ENCODE data around the gene UST.

The UST gene

DNA sequence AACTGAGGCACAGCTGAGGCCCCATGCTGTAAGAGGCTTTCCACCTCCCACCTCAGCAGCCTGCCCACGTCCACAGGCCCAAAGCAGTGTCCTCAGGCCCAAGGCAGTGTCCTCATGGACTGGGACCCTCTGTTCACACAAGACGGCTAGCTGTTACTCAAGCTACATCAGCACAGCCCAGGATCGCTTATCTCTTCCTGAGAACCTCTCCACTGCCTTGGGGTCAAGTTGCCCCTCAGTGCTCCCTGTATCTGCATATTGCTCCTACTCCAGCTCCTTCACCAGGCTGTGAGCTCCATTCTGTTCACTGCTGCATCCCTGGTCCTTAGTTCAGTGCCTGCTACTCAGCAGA, 361.9 kb downstream of the UST start:
- TF ChIP-seq, protein P1, sequence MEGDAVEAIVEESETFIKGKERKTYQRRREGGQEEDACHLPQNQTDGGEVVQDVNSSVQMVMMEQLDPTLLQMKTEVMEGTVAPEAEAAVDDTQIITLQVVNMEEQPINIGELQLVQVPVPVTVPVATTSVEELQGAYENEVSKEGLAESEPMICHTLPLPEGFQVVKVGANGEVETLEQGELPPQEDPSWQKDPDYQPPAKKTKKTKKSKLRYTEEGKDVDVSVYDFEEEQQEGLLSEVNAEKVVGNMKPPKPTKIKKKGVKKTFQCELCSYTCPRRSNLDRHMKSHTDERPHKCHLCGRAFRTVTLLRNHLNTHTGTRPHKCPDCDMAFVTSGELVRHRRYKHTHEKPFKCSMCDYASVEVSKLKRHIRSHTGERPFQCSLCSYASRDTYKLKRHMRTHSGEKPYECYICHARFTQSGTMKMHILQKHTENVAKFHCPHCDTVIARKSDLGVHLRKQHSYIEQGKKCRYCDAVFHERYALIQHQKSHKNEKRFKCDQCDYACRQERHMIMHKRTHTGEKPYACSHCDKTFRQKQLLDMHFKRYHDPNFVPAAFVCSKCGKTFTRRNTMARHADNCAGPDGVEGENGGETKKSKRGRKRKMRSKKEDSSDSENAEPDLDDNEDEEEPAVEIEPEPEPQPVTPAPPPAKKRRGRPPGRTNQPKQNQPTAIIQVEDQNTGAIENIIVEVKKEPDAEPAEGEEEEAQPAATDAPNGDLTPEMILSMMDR (IDR thresholded peaks at IDR 0.05; ENCODE audit: control extremely low read depth, extremely low read depth, low read depth, missing control alignments), result no peak
- CTCF ChIA-PET, result interaction anchor here (1.0 to 1.7 kb wide), 4 partner anchors 14 to 33 kb away, joined by 3 to 6 read pairs (median 5); no protein-coding TSS in a partner anchor
- POLR2A ChIA-PET, result no interaction called here
- DNase-seq (ENCODE audit: extremely low spot score), result peak; percentile 3

DNA sequence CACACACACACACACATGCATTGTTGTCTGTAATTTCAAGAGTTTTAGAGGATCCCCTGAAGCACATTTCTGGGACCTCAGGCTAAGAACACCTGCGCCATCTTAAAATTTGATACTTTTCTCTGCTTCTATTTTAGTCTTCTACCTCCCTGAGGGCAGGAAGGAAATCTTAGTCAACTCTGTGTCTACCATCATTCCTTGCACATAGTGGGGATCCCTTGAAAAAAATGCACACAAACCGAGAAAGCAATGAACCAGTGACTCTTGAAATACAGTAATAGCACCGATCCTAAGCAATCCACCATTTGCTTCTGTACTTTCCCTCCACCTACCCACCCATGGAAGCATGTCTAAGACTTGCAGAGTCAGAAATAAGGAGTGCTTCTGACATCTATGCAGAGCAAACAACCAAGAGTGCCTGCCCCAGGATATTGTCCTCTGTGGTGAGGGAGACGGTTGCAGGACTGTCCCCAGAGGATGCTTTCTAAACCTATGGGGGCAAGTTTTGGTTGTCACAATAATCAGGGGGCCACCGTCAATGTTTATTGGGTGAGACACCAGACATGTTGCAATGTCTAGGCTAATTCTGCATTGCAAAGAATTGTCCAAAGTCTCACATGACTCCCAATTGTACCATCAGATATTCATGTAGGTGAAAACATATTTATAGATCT, 362.7 kb downstream of the UST start:
- no peak for DNase-seq (ENCODE audit: extremely low spot score)
- POLR2A ChIA-PET, result no interaction called here
- TF ChIP-seq, protein P1 (IDR thresholded peaks at IDR 0.05; ENCODE audit: control extremely low read depth, extremely low read depth, low read depth, missing control alignments), result no peak
- CTCF ChIA-PET, result interaction anchor here (0.9 to 2.1 kb wide), 7 partner anchors 14 to 59 kb away, joined by 3 to 6 read pairs (median 4); no protein-coding TSS in a partner anchor

DNA sequence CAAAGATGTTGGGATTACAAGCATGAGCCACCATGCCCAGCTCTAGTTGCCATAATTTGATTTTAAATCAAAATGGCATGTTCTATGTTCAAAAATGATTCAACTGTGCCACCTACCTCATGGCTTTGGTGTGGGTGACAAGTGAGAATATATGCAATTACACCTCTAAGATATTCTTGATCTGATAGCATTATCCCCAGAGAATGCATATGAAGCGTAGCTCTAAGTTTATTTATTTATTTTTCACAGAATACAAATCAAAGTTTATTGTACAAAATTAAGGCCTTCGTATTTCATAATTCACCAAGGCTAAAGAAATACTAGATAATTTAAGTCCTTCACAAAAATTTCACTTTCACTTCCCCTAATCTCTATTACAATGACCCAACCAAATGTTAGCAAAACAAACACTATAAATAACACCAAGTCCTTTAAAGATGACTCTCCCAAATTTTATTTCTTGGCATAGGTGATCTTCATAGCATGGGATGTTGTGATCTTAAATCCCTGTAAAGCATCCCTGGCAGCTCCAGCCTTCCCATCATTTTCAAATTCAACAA, 364.8 kb downstream of the UST start:
- TF ChIP-seq, protein P1 (IDR thresholded peaks at IDR 0.05; ENCODE audit: control extremely low read depth, extremely low read depth, low read depth, missing control alignments), result peak; percentile 6
- CTCF ChIA-PET, result interaction anchor here (0.9 to 2.1 kb wide), 8 partner anchors 8 to 320 kb away, joined by 3 to 5 read pairs (median 4); no protein-coding TSS in a partner anchor
- no peak for DNase-seq (ENCODE audit: extremely low spot score)
- POLR2A ChIA-PET, result no interaction called here

DNA sequence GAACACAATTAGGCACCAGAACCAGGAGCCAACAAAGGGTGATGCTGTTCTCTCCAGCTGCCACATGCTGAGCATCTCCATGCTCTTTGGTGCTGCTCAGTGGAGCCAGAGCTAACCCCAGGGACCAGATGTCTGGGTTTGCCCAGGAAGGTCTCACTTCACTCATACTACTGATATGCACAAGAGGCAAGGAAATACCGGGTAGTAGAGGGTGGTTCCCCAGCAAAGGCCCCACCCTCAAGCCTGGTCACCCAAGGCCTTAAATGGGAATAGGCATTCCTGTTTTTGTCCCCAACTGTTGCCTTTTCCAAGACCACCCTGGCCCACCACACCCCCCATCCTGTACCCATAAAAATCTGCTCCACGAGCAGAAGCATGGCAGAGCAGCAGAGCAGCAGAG, 366.1 kb downstream of the UST start:
- ChIA-PET CTCF (interaction anchor here (0.9 to 1.4 kb wide), 4 partner anchors 10 to 319 kb away, joined by 3 to 4 read pairs (median 3); no protein-coding TSS in a partner anchor), POLR2A (no interaction called here)
- TF ChIP-seq, protein P1 (IDR thresholded peaks at IDR 0.05; ENCODE audit: control extremely low read depth, extremely low read depth, low read depth, missing control alignments), result no peak
- DNase-seq (ENCODE audit: extremely low spot score), result peak; percentile 40

DNA sequence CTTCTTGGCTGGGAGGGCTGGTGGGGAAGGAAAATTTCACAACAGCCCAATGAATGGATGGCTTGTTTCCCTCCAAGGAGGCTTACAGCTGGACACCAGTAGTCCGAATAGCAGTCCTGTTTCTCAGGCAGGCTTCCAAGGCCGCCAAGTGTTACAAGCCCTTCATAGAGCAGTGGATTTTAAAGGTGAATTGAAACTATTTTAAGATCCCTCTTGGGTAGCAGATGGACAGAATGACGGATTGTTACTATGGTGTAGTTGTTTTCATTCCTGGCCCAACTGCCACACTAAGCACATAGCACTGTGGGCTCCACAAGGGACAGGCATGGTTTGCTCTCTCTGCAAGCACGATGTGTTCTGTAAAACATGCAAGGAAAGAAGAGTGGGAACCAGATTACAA, 367.3 kb downstream of the UST start:
- TF ChIP-seq, protein P1 (IDR thresholded peaks at IDR 0.05; ENCODE audit: control extremely low read depth, extremely low read depth, low read depth, missing control alignments), result no peak
- DNase-seq (ENCODE audit: extremely low spot score), result no peak
- ChIA-PET CTCF (interaction anchor here (0.8 to 4.6 kb wide), 4 partner anchors 8 to 318 kb away, joined by 3 to 17 read pairs (median 7); no protein-coding TSS in a partner anchor), POLR2A (no interaction called here)

DNA sequence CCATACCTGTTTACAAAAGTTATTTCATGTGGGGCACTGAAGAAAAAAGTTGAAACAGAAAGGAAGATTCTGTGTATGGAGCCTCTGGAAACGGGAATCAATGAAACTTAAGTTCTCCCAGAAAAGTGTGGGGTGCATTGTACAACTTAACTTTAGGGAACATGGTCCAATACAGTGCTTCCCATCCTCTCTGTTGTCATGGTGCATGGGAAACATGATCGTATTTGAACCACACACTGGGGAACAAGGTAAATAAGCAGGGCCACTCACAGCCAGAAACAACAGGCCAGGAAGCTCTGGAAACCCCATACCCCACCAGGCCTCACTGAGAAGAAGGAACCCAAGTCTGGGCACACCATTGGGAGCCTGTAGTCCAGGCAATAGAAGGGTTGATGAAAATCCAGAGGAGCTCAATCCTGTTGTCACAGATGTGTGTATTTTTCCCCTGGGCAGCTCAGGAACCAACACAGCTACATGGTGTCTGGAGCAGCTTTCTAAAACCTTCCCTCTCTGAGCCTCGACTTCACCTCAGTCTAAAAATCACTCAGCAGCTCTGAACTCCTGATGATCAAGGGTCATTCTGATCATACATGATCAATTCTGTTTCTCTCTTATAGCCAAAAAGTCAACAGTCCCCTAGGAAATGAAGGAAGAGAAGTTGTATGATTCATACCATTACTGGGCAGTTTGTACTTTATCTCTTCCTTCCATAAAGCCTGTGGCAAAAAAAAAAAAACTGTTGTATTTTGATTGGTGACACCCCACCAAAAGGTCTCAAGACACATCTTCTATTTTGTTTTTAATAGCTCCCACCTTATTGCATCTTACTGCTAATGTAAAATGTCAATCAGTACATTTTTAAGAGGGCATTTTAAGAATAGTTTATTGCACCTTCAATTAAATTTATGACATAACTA, 372.2 kb downstream of the UST start:
- POLR2A ChIA-PET, result no interaction called here
- no peak for DNase-seq (ENCODE audit: extremely low spot score)
- CTCF ChIA-PET, result interaction anchor here (0.7 to 2.6 kb wide), 5 partner anchors 8 to 313 kb away, joined by 3 to 8 read pairs (median 4); no protein-coding TSS in a partner anchor
- TF ChIP-seq, protein P1 (IDR thresholded peaks at IDR 0.05; ENCODE audit: control extremely low read depth, extremely low read depth, low read depth, missing control alignments), result no peak

Data from GM10248 (cell line).